Astrocyte of the spinal cord (primary cell): ENCODE results near the gene KIF22.
A peak's percentile ranks its signal among the peaks of the same experiment; 100 is the strongest.

ENCODE experiments used
- DNase-seq: peaks from one replicate; pipeline ENCODE4 v3.0.0; 2011; ENCODE audit warnings: low read depth, low spot score
- H3K4me3 ChIP-seq: 2 replicates; pipeline ENCODE4 v1.5.1; 2011; ENCODE audit warnings: low read depth, mild to moderate bottlenecking, low read length, moderate library complexity
- CTCF ChIP-seq: IDR thresholded peaks from 2 replicates; pipeline ENCODE4 v1.5.1; 2012; ENCODE audit warnings: low read depth, mild to moderate bottlenecking, low read length, inconsistent platforms
- in situ Hi-C: cut with HindIII; loops from 2 replicates; pipeline ENCODE4 v1.10.0; 2017; ENCODE audit warnings: low sequenced_read_pairs

Gene KIF22

GRCh38 chr16:29794231-29794710, 3.7 kb downstream of the KIF22 start:
- TF ChIP-seq CTCF = no peak
- no peak for DNase-seq
- H3K4me3 ChIP-seq = no peak overlapping the region
- in situ Hi-C loops = no loop called here

- DNase-seq = no peak
- no peak for TF ChIP-seq CTCF
- no peak overlapping the region for H3K4me3 ChIP-seq
- in situ Hi-C loops = no loop called here
Observed at GRCh38 chr16:29802416-29802935, 11.9 kb downstream of the KIF22 start.

GRCh38 chr16:29804020-29804419, 13.5 kb downstream of the KIF22 start:
- no peak for TF ChIP-seq CTCF
- DNase-seq = no peak
- no peak overlapping the region for H3K4me3 ChIP-seq
- in situ Hi-C loops = no loop called here

- in situ Hi-C loops = no loop called here
- peak; percentile 31 for DNase-seq
- H3K4me3 ChIP-seq = peak overlapping the region; percentile 71
- TF ChIP-seq CTCF = no peak
Observed at GRCh38 chr16:29804455-29805231, 14.1 kb downstream of the KIF22 start.

GRCh38 chr16:29805232-29806098, 14.9 kb downstream of the KIF22 start:
- peak; percentile 98 for DNase-seq
- H3K4me3 ChIP-seq = peak overlapping the region; percentile 71
- TF ChIP-seq CTCF = no peak
- in situ Hi-C loops = no loop called here

- peak within 1 kb of the TSS; percentile 71 for H3K4me3 ChIP-seq
- DNase-seq = no peak
- TF ChIP-seq CTCF = no peak
- in situ Hi-C loops = no loop called here
Observed at GRCh38 chr16:29806099-29806579, 15.6 kb downstream of the KIF22 start, which contains the start of gene MAZ. Gene MAZ (plus strand): TSS chr16:29806529. CDS start chr16:29806702, 173 bp downstream.
